SKM-1 treated with dmso at 0.1 percent for 144 hours (cell line): Measurements from ENCODE around the gene INO80.
"Not testable (repeated sequence)": the region's sequence is repeated elsewhere in the genome, so short reads cannot be mapped to it uniquely, and the experiment has no call there.

Source experiments
- DNase-seq: peaks from one replicate; lab custom pipeline; 2025; ENCODE audit not compliant: unreplicated experiment; lab: John Stamatoyannopoulos, UW

INO80 gene

GRCh38 chr15:41116116-41116961 lies at the start of gene INO80:
Gene INO80, minus strand, starts transcription at chr15:41116280. Its CDS starts 19,970 bp downstream, at chr15:41096310.
- peak; percentile 97 for DNase-seq

- no peak for DNase-seq
Observed at GRCh38 chr15:41161736-41162135, 45.7 kb upstream of the INO80 start.

GRCh38 chr15:41161336-41161735 lies 45.3 kb upstream of the INO80 start:
- DNase-seq: no peak

GRCh38 chr15:41160639-41161315 lies 44.7 kb upstream of the INO80 start:
- DNase-seq: no peak

GRCh38 chr15:41154412-41154811 lies 38.3 kb upstream of the INO80 start:
- no peak for DNase-seq

- DNase-seq: no peak
Observed at GRCh38 chr15:41153733-41154132, 37.7 kb upstream of the INO80 start.

- no peak for DNase-seq
Observed at GRCh38 chr15:41151451-41152005, 35.4 kb upstream of the INO80 start.

- DNase-seq: no peak
Observed at GRCh38 chr15:41150279-41150678, 34.2 kb upstream of the INO80 start.

GRCh38 chr15:41148065-41148464 lies 32.0 kb upstream of the INO80 start:
- no peak for DNase-seq

GRCh38 chr15:41139619-41140018 lies 23.5 kb upstream of the INO80 start:
- DNase-seq: no peak

- DNase-seq: not testable (repeated sequence)
Observed at GRCh38 chr15:41139112-41139511, 23.0 kb upstream of the INO80 start.

- not testable (repeated sequence) for DNase-seq
Observed at GRCh38 chr15:41135580-41135979, 19.5 kb upstream of the INO80 start.

- DNase-seq: no peak
Observed at GRCh38 chr15:41133454-41133853, 17.4 kb upstream of the INO80 start.

- DNase-seq: not testable (repeated sequence)
Observed at GRCh38 chr15:41132094-41132493, 16.0 kb upstream of the INO80 start.

GRCh38 chr15:41128174-41128902 lies 12.3 kb upstream of the INO80 start:
- DNase-seq: no peak

GRCh38 chr15:41125931-41126642 lies 10.0 kb upstream of the INO80 start:
- no peak for DNase-seq

- DNase-seq: no peak
Observed at GRCh38 chr15:41125063-41125669, 9.1 kb upstream of the INO80 start.

GRCh38 chr15:41124058-41124457 lies 8.0 kb upstream of the INO80 start:
- no peak for DNase-seq

GRCh38 chr15:41122849-41123248 lies 6.8 kb upstream of the INO80 start:
- no peak for DNase-seq

GRCh38 chr15:41121951-41122350 lies 5.9 kb upstream of the INO80 start:
- no peak for DNase-seq

- DNase-seq: no peak
Observed at GRCh38 chr15:41116962-41117252, 827 bp upstream of the INO80 start.
